Right lobe of liver (tissue), 6 donors: ENCODE measurements around the gene ORC1. TPM values are rescaled to one million over a fixed set of nuclear protein-coding genes. Genes with fewer than 3 reads are reported as not detected.

ENCODE experiments used
- ATAC-seq, 4 donors: fragments of 200-7000 bp; cut with Tn5 transposase; one replicate each; pipeline ENCODE4 v1.9.1; 2020; ENCODE audit warnings: mild to moderate bottlenecking in 4 of 4, moderate library complexity in 4 of 4
- DNase-seq, 3 donors: peaks; one replicate each; pipeline ENCODE4 v3.0.0-alpha.2; 2020
- H3K27ac ChIP-seq, 3 donors: fragments of 200-600 bp; one replicate each; pipeline ENCODE4 v1.8.0; 2022
- H3K27me3 ChIP-seq, 2 donors: fragments of 200-600 bp; one replicate each; pipeline ENCODE4 v1.8.0; 2022
- H3K36me3 ChIP-seq, 4 donors: fragments of 200-600 bp; sonication (generic) in 1 of 4; one replicate each; pipeline versions ENCODE4 v1.5.1 to v1.8.0; 2017 to 2022; ENCODE audit warnings: control low read depth in 1 of 4
- H3K4me1 ChIP-seq, 4 donors: fragments of 200-600 bp; sonication (generic) in 1 of 4; one replicate each; pipeline versions ENCODE4 v1.5.1 to v1.8.0; 2017 to 2022; ENCODE audit warnings: control low read depth in 1 of 4
- H3K4me3 ChIP-seq, 3 donors: fragments of 200-600 bp; one replicate each; pipeline ENCODE4 v1.8.0; 2022
- H3K9me3 ChIP-seq, 4 donors: fragments of 200-600 bp; sonication (generic) in 1 of 4; one replicate each; pipeline versions ENCODE4 v1.5.1 to v1.8.0; 2017 to 2022; ENCODE audit warnings: control low read depth in 1 of 4
- CTCF ChIP-seq, 4 donors: fragments of 200-600 bp in 3 of 4; fragments of 450-650 bp in 1 of 4; IDR thresholded peaks; one replicate each; pipeline versions ENCODE4 v1.5.1 to v1.8.0; 2016 to 2022; ENCODE audit warnings: antibody characterized with exemption in 4 of 4, mild to moderate bottlenecking in 2 of 4
- POLR2A ChIP-seq: fragments of 450-650 bp; IDR thresholded peaks from one replicate; pipeline ENCODE4 v1.6.1; 2017; ENCODE audit warnings: antibody characterized with exemption, mild to moderate bottlenecking
- WGBS: methylation state at CpG from one replicate; pipeline ENCODE4 v1.1.6; 2018; ENCODE audit warnings: low coverage, low lambda C conversion rate; ENCODE audit not compliant: insufficient coverage; ENCODE audit errors: missing lambda C conversion rate; 5-methylcytosine and 5-hydroxymethylcytosine counted together
- intact Hi-C, 2 donors: fragments of 100-400 bp; cut with DNase I; formaldehyde crosslinking; loops; one replicate each; pipeline versions ENCODE4 v1.11.2 to v1.14.1; 2022
- total RNA-seq, 6 experiments: library from RNA; depleted of rRNA in 2 of 6; stranded (reverse); fragments of >200 nt in 2 of 6; fragmentation: NEBNext Ultra II Directional in 3 of 6; extraction: Animal tissue kit (Norgen Biotek cat#: 25700) in 3 of 6; gene quantifications; one replicate each; pipeline versions ENCODE4 v1.1.0 to v1.2.4, GENCODE V29; 2016 to 2023
- donor health status: DM: no; HTN: yes; CAD: no.
- donor health status: DM: no; HTN: no; CAD: no.
- donor health status: DM: no; HTN: no; CAD: no.
- donor health status: DM: no; HTN: yes; CAD: no.
- donor health status: DM: no; HTN: yes; CAD: no.

ORC1 gene
- total RNA-seq, 6 experiments from 2014 or later = 0.11 to 4.0 (median 0.45) TPM

GRCh38 chr1:52343979-52344378, 60.2 kb downstream of the ORC1 start:
- H3K4me1 ChIP-seq = peaks cover 0 to 28% (median 4%) of the 10 kb centered on the region in 4 donors
- H3K27me3 ChIP-seq = no peaks in the 10 kb centered on the region
- no peak overlapping the region for H3K4me3 ChIP-seq
- 77% methylated on average over 3 of the region's 3 CpGs for WGBS
- peak in 3 of 4 donors; percentile 14 to 36 (median 31) for ATAC-seq
- intact Hi-C loops = no loop called here
- no peak for DNase-seq
- H3K27ac ChIP-seq = no peak overlapping the region
- peaks cover 0 to 4% (median 0%) of the 10 kb centered on the region in 4 donors for H3K36me3 ChIP-seq
- TF ChIP-seq POLR2A = no peak
- TF ChIP-seq CTCF (IDR thresholded peaks at IDR 0.05) = no peak
- no peaks in the 10 kb centered on the region for H3K9me3 ChIP-seq

- no peak overlapping the region for H3K4me3 ChIP-seq
- H3K27me3 ChIP-seq = no peaks in the 10 kb centered on the region
- peaks cover 0 to 21% (median 4%) of the 10 kb centered on the region in 4 donors for H3K4me1 ChIP-seq
- WGBS = 96% methylated on average over 6 of the region's 7 CpGs
- H3K27ac ChIP-seq = no peak overlapping the region
- no peak for TF ChIP-seq CTCF (IDR thresholded peaks at IDR 0.05)
- no peak for TF ChIP-seq POLR2A
- ATAC-seq = no peak
- no peak for DNase-seq
- peaks cover 0 to 4% (median 0%) of the 10 kb centered on the region in 4 donors for H3K36me3 ChIP-seq
- intact Hi-C loops = no loop called here
- no peaks in the 10 kb centered on the region for H3K9me3 ChIP-seq
These were observed 62.5 kb downstream of the ORC1 start for GRCh38 chr1:52341655-52342260.

- DNase-seq (no peak), ATAC-seq (no peak)
- 88% methylated on average over 1 of the region's 2 CpGs for WGBS
- intact Hi-C loops = no loop called here
- no peak overlapping the region for H3K27ac ChIP-seq
- H3K4me1 ChIP-seq = no peaks in the 10 kb centered on the region
- no peaks in the 10 kb centered on the region for H3K9me3 ChIP-seq
- no peak for TF ChIP-seq POLR2A
- no peak for TF ChIP-seq CTCF (IDR thresholded peaks at IDR 0.05)
- peaks cover 0 to 11% (median 0%) of the 10 kb centered on the region in 4 donors for H3K36me3 ChIP-seq
- H3K4me3 ChIP-seq = no peak overlapping the region
- no peaks in the 10 kb centered on the region for H3K27me3 ChIP-seq
These were observed 66.8 kb downstream of the ORC1 start for GRCh38 chr1:52337439-52337838.

GRCh38 chr1:52334906-52335528, 69.2 kb downstream of the ORC1 start:
- 85% methylated on average over 3 of the region's 3 CpGs for WGBS
- Histone ChIP-seq H3K27ac (no peak overlapping the region), H3K4me3 (no peak overlapping the region), H3K4me1 (no peaks in the 10 kb centered on the region), H3K9me3 (no peaks in the 10 kb centered on the region), H3K36me3 (peaks cover 0 to 7% (median 0%) of the 10 kb centered on the region in 4 donors), H3K27me3 (no peaks in the 10 kb centered on the region)
- intact Hi-C loops = no loop called here
- TF ChIP-seq POLR2A (no peak), CTCF (IDR thresholded peaks at IDR 0.05) (no peak)
- ATAC-seq (no peak), DNase-seq (no peak)
